Common myeloid progenitor, CD34-positive (primary cell): ENCODE measurements around the gene TMEM120A.

Experiments
- CTCF ChIA-PET: fragments of 350-600 bp; sonication (Branson Sonifier 250); formaldehyde crosslinking; loops from one replicate; lab custom pipeline; 2021; ENCODE audit warnings: antibody characterized with exemption; lab: Charles Lee
- POLR2A ChIA-PET: fragments of 350-600 bp; sonication (Branson Sonifier 250); formaldehyde crosslinking; loops from one replicate; lab custom pipeline; 2021; ENCODE audit warnings: antibody characterized with exemption; lab: Charles Lee
- DNase-seq, 3 donors: peaks; one replicate each; pipeline versions ENCODE4 v3.0.0 to v3.0.0-alpha.2; 2013
- H3K27ac ChIP-seq, 2 experiments: 1 replicate in 1 of 2; 2 replicates in 1 of 2; pipeline ENCODE4 v1.7.0; 2013; ENCODE audit warnings: inconsistent platforms in 2 of 2, low read length in 2 of 2, mild to moderate bottlenecking in 2 of 2, low read depth in 1 of 2, moderate library complexity in 1 of 2; ENCODE audit not compliant: severe bottlenecking in 2 of 2, insufficient read depth in 1 of 2, poor library complexity in 1 of 2
- H3K27me3 ChIP-seq, 5 experiments: replicated peaks in 2 of 5; 1 replicate in 3 of 5; 2 replicates in 2 of 5; pipeline versions ENCODE4 v1.6.1 to v1.7.0; 2013; ENCODE audit warnings: low read length in 4 of 5, mild to moderate bottlenecking in 2 of 5, moderate library complexity in 2 of 5, inconsistent platforms in 1 of 5; ENCODE audit not compliant: insufficient read depth in 5 of 5, control insufficient read depth in 4 of 5
- H3K36me3 ChIP-seq, 4 experiments: 1 replicate in 2 of 4; 2 replicates in 2 of 4; pipeline versions ENCODE4 v1.6.1 to v1.7.0; 2013; ENCODE audit warnings: low read length in 3 of 4, control low read depth in 1 of 4, mild to moderate bottlenecking in 1 of 4; ENCODE audit not compliant: control insufficient read depth in 4 of 4, insufficient read depth in 4 of 4
- H3K4me1 ChIP-seq, 4 experiments: 1 replicate in 3 of 4; 2 replicates in 1 of 4; pipeline versions ENCODE4 v1.6.1 to v1.7.1; 2013; ENCODE audit warnings: low read length in 3 of 4, mild to moderate bottlenecking in 3 of 4, control low read depth in 1 of 4, inconsistent platforms in 1 of 4, moderate library complexity in 1 of 4; ENCODE audit not compliant: control insufficient read depth in 4 of 4, insufficient read depth in 4 of 4; ENCODE audit errors: control extremely low read depth in 1 of 4
- H3K4me3 ChIP-seq, 7 experiments: 1 replicate in 4 of 7; 2 replicates in 3 of 7; pipeline versions ENCODE4 v1.5.1 to v1.7.0; 2013; ENCODE audit warnings: mild to moderate bottlenecking in 7 of 7, low read length in 6 of 7, moderate library complexity in 6 of 7, inconsistent platforms in 2 of 7, low read depth in 2 of 7, control low read depth in 1 of 7; ENCODE audit not compliant: insufficient read depth in 4 of 7, control insufficient read depth in 1 of 7; ENCODE audit errors: extremely low read depth in 1 of 7
- H3K9me3 ChIP-seq, 5 experiments: 1 replicate in 4 of 5; 2 replicates in 1 of 5; pipeline versions ENCODE4 v1.6.1 to v1.7.1; 2013; ENCODE audit warnings: low read length in 4 of 5, mild to moderate bottlenecking in 2 of 5, inconsistent platforms in 1 of 5, low read depth in 1 of 5, moderate library complexity in 1 of 5; ENCODE audit not compliant: control insufficient read depth in 4 of 5, insufficient read depth in 2 of 5; ENCODE audit errors: control extremely low read depth in 1 of 5
- WGBS: methylation state at CpG from one replicate; pipeline ENCODE4 v1.1.5; 2013; ENCODE audit not compliant: insufficient coverage; 5-methylcytosine and 5-hydroxymethylcytosine counted together

Gene TMEM120A

DNA sequence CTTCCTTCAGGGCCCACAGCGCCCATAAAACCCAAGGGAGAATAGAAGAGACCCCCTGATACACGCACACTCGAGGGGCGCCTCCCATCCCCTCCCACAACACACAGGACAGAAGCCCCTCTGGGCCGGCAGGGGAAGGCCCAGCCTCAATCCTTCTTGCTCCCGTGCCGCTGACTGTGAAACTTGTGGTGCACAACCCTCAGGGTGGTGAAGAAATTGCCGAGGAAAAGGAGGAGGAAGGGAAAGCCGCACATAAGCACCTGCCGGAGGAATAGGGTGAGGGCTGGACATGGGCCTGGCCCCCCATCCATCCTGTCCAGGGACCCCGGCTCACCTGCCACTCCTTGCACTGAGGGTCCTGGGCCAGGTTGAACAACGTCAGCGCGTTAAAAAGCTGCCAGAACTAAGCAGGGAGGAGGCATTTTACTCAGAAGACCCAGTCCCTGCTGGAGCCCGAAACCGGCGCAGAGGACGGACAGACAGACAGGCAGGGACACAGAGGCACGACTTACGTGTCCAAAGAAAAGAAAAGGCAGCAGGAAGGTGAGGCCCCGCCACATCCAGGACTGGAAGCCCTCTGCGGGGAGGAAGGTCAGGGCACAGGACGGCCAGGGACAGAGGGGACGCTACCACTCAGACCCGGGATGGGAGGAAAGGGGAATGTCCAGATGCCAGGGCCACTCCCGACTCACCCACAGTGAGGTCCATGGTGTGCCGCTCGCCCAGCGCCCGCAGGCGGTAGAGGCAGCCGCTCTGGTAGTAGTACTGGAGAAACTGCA is 7.2 kb downstream of the TMEM120A start:
- ChIA-PET POLR2A (no interaction called here), CTCF (no interaction called here)
- Histone ChIP-seq H3K4me1 (no peaks in the 10 kb centered on the region), H3K27ac (no peak overlapping the region), H3K27me3 (no peaks in the 10 kb centered on the region), H3K36me3 (peaks cover 0 to 56% (median 24%) of the 10 kb centered on the region in 4 experiments), H3K9me3 (no peaks in the 10 kb centered on the region), H3K4me3 (no peak overlapping the region)
- DNase-seq: no peak
- 96% methylated on average over 25 of the region's 32 CpGs for WGBS

DNA sequence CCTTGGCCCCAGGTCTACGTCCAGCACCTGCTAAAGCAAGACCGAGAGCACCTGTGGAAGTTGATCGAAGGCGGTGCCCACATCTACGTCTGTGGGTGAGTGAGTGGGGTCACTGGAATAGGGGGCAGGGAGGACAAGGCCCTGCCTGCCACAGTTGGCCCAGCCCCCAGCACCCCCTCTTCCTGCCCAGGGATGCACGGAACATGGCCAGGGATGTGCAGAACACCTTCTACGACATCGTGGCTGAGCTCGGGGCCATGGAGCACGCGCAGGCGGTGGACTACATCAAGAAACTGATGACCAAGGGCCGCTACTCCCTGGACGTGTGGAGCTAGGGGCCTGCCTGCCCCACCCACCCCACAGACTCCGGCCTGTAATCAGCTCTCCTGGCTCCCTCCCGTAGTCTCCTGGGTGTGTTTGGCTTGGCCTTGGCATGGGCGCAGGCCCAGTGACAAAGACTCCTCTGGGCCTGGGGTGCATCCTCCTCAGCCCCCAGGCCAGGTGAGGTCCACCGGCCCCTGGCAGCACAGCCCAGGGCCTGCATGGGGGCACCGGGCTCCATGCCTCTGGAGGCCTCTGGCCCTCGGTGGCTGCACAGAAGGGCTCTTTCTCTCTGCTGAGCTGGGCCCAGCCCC is 8.1 kb downstream of the TMEM120A start:
- Histone ChIP-seq H3K9me3 (no peaks in the 10 kb centered on the region), H3K27me3 (no peaks in the 10 kb centered on the region), H3K27ac (no peak overlapping the region), H3K4me3 (no peak overlapping the region), H3K4me1 (no peaks in the 10 kb centered on the region), H3K36me3 (peaks cover 0 to 63% (median 27%) of the 10 kb centered on the region in 4 experiments)
- ChIA-PET POLR2A (interaction anchor here (0.6 kb wide), 1 partner anchor 36 kb away, joined by 5 read pairs; no protein-coding TSS in a partner anchor), CTCF (no interaction called here)
- no peak for DNase-seq
- 99% methylated on average over 16 of the region's 20 CpGs for WGBS

DNA sequence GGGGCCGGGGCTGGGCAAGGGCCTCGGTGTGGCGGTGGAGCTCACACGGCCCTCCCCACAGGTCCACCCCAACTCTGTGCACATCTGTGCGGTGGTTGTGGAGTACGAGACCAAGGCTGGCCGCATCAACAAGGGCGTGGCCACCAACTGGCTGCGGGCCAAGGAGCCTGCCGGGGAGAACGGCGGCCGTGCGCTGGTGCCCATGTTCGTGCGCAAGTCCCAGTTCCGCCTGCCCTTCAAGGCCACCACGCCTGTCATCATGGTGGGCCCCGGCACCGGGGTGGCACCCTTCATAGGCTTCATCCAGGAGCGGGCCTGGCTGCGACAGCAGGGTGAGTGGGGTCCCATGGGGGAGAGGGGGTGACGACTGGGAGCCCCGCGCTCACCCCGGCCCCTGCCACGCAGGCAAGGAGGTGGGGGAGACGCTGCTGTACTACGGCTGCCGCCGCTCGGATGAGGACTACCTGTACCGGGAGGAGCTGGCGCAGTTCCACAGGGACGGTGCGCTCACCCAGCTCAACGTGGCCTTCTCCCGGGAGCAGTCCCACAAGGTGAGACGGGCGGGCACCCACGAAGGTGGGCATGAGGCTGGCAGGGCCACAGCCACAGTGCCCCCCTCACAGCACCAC is 8.8 kb downstream of the TMEM120A start:
- no peaks in the 10 kb centered on the region for H3K4me1 ChIP-seq
- ChIA-PET POLR2A (no interaction called here), CTCF (no interaction called here)
- H3K9me3 ChIP-seq: no peaks in the 10 kb centered on the region
- no peak overlapping the region for H3K4me3 ChIP-seq
- H3K27me3 ChIP-seq: no peaks in the 10 kb centered on the region
- WGBS: 98% methylated on average over 19 of the region's 41 CpGs
- peaks cover 0 to 69% (median 27%) of the 10 kb centered on the region in 4 experiments for H3K36me3 ChIP-seq
- DNase-seq: no peak
- H3K27ac ChIP-seq: no peak overlapping the region

DNA sequence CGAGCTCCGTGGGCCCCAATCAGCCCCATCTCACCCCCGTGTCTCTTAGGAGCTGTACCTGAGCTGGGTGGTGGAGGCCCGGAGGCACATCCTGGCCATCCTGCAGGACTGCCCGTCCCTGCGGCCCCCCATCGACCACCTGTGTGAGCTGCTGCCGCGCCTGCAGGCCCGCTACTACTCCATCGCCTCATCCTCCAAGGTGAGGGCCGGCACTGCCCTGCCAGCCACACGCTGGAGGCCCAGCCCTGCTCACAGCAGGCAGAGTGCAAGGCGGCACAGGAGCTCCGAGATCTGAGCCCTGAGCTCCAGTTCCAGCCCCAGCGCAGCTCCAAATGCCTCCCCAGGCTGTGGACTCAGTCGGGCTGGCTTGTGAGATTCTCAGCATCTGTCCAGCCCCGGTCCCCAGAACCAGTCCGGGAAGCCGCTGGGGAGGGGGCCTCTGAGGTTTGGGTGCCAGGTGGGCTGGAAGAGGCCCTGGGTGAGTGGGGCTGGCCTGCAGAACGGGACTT is 9.3 kb downstream of the TMEM120A start:
- H3K4me3 ChIP-seq: no peak overlapping the region
- WGBS: 89% methylated on average over 17 of the region's 21 CpGs
- H3K36me3 ChIP-seq: peaks cover 0 to 75% (median 27%) of the 10 kb centered on the region in 4 experiments
- POLR2A ChIA-PET: no interaction called here
- no peak overlapping the region for H3K27ac ChIP-seq
- H3K27me3 ChIP-seq: no peaks in the 10 kb centered on the region
- CTCF ChIA-PET: interaction anchor here (0.7 kb wide), 1 partner anchor 18 kb away, joined by 3 read pairs; no protein-coding TSS in a partner anchor
- DNase-seq: no peak
- H3K9me3 ChIP-seq: no peaks in the 10 kb centered on the region
- no peaks in the 10 kb centered on the region for H3K4me1 ChIP-seq

DNA sequence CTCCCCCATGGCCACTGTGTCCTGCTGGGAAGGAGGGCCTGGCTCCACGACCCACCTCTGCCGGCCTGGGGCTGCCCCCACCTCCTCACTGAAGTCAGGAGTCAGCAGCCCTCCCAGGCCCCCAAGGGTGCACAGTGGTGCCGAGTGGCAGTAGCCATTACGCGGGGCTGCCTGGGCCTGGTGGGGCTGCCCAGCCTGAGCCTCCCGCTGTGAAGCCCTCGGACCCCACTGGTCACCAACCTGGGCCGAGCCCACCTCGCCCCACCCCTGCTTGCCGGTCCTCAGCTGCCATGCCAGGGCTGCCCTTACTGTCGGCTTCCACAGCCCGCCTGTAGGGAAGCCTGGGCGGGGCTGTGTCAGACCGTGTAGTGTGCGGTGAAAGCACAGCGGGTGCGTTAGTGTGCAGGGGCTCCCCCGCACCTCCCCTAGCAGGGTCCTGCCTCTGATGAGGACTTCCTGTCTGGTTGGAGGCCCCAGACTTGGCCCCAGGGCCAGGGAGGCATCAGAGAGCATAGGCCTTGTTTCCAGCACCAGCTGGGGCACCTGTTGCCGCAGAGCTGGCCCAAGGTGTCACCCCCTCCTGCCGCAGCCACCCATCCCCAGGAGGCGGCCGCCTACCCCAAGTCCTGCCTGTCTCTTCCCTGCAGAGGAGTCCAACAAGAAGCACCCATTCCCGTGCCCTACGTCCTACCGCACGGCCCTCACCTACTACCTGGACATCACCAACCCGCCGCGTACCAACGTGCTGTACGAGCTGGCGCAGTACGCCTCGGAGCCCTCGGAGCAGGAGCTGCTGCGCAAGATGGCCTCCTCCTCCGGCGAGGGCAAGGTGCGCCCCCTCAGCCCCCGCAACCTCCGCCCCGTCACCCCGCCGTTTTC is 10.0 kb downstream of the TMEM120A start:
- no peak for DNase-seq
- Histone ChIP-seq H3K36me3 (peaks cover 0 to 82% (median 27%) of the 10 kb centered on the region in 4 experiments), H3K4me3 (no peak overlapping the region), H3K4me1 (no peaks in the 10 kb centered on the region), H3K9me3 (no peaks in the 10 kb centered on the region), H3K27me3 (no peaks in the 10 kb centered on the region), H3K27ac (no peak overlapping the region)
- 92% methylated on average over 35 of the region's 44 CpGs for WGBS
- POLR2A ChIA-PET: no interaction called here
- CTCF ChIA-PET: interaction anchor here (0.7 to 1.1 kb wide), 2 partner anchors 10 to 17 kb away, joined by 3 to 4 read pairs; no protein-coding TSS in a partner anchor

DNA sequence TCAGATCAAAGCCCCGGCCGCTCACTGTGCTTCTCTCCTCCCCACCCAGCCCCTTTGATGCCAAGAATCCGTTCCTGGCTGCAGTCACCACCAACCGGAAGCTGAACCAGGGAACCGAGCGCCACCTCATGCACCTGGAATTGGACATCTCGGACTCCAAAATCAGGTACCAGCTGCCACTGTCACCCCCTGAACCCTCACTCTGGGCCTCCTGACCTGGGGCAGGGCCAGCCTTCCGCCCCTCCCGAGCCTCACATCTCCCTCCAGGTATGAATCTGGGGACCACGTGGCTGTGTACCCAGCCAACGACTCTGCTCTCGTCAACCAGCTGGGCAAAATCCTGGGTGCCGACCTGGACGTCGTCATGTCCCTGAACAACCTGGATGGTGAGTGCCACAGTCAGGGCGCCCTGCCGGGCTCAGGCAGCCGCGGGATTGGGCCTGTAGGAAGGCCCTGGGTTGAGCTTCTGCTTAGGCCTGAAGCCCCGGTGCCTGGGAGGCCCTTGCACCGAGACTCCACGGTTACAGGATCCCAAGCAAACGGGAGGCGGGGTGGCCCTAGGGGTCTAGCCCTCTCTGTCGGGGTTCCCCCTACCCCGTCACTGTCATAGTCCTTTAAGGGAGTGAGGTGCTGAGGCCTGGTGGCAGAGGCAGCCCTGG is 10.8 kb downstream of the TMEM120A start:
- ChIA-PET CTCF (interaction anchor here (1.1 to 1.7 kb wide), 2 partner anchors 9 to 37 kb away, joined by 4 read pairs; no protein-coding TSS in a partner anchor), POLR2A (no interaction called here)
- Histone ChIP-seq H3K9me3 (no peaks in the 10 kb centered on the region), H3K4me1 (no peaks in the 10 kb centered on the region), H3K36me3 (peaks cover 0 to 84% (median 27%) of the 10 kb centered on the region in 4 experiments), H3K4me3 (no peak overlapping the region), H3K27ac (no peak overlapping the region), H3K27me3 (no peaks in the 10 kb centered on the region)
- WGBS: 94% methylated on average over 21 of the region's 26 CpGs
- DNase-seq: no peak
